Right lobe of liver (tissue), 6 donors: Measurements from ENCODE around the gene MTMR4. TPM values are rescaled to one million over a fixed set of nuclear protein-coding genes. Genes with fewer than 3 reads are reported as not detected.
"Not testable (repeated sequence)": the region's sequence is repeated elsewhere in the genome, so short reads cannot be mapped to it uniquely, and the experiment has no call there.

Experiments
- ATAC-seq, 4 donors: fragments of 200-7000 bp; cut with Tn5 transposase; one replicate each; pipeline ENCODE4 v1.9.1; 2020; ENCODE audit warnings: mild to moderate bottlenecking in 4 of 4, moderate library complexity in 4 of 4
- DNase-seq, 3 donors: peaks; one replicate each; pipeline ENCODE4 v3.0.0-alpha.2; 2020
- H3K27ac ChIP-seq, 3 donors: fragments of 200-600 bp; one replicate each; pipeline ENCODE4 v1.8.0; 2022
- H3K27me3 ChIP-seq, 2 donors: fragments of 200-600 bp; one replicate each; pipeline ENCODE4 v1.8.0; 2022
- H3K36me3 ChIP-seq, 4 donors: fragments of 200-600 bp; sonication (generic) in 1 of 4; one replicate each; pipeline versions ENCODE4 v1.5.1 to v1.8.0; 2017 to 2022; ENCODE audit warnings: control low read depth in 1 of 4
- H3K4me1 ChIP-seq, 4 donors: fragments of 200-600 bp; sonication (generic) in 1 of 4; one replicate each; pipeline versions ENCODE4 v1.5.1 to v1.8.0; 2017 to 2022; ENCODE audit warnings: control low read depth in 1 of 4
- H3K4me3 ChIP-seq, 3 donors: fragments of 200-600 bp; one replicate each; pipeline ENCODE4 v1.8.0; 2022
- H3K9me3 ChIP-seq, 4 donors: fragments of 200-600 bp; sonication (generic) in 1 of 4; one replicate each; pipeline versions ENCODE4 v1.5.1 to v1.8.0; 2017 to 2022; ENCODE audit warnings: control low read depth in 1 of 4
- POLR2A ChIP-seq: fragments of 450-650 bp; IDR thresholded peaks from one replicate; pipeline ENCODE4 v1.6.1; 2017; ENCODE audit warnings: antibody characterized with exemption, mild to moderate bottlenecking
- WGBS: methylation state at CpG from one replicate; pipeline ENCODE4 v1.1.6; 2018; ENCODE audit warnings: low coverage, low lambda C conversion rate; ENCODE audit not compliant: insufficient coverage; ENCODE audit errors: missing lambda C conversion rate; 5-methylcytosine and 5-hydroxymethylcytosine counted together
- intact Hi-C, 2 donors: fragments of 100-400 bp; cut with DNase I; formaldehyde crosslinking; loops; one replicate each; pipeline versions ENCODE4 v1.11.2 to v1.14.1; 2022
- total RNA-seq, 6 experiments: library from RNA; depleted of rRNA in 2 of 6; stranded (reverse); fragments of >200 nt in 2 of 6; fragmentation: NEBNext Ultra II Directional in 3 of 6; extraction: Animal tissue kit (Norgen Biotek cat#: 25700) in 3 of 6; gene quantifications; one replicate each; pipeline versions ENCODE4 v1.1.0 to v1.2.4, GENCODE V29; 2016 to 2023
- TF ChIP-seq, protein P1 (sequence below), 4 donors: fragments of 200-600 bp in 3 of 4; fragments of 450-650 bp in 1 of 4; IDR thresholded peaks; one replicate each; pipeline versions ENCODE4 v1.5.1 to v1.8.0; 2016 to 2022; ENCODE audit warnings: antibody characterized with exemption in 4 of 4, mild to moderate bottlenecking in 2 of 4
- donor health status: DM: no; HTN: yes; CAD: no.
- donor health status: DM: no; HTN: no; CAD: no.
- donor health status: DM: no; HTN: no; CAD: no.
- donor health status: DM: no; HTN: yes; CAD: no.
- donor health status: DM: no; HTN: yes; CAD: no.

The MTMR4 gene
- total RNA-seq, 6 experiments from 2014 or later, result 46.4 to 101 (median 59.7) TPM

DNA sequence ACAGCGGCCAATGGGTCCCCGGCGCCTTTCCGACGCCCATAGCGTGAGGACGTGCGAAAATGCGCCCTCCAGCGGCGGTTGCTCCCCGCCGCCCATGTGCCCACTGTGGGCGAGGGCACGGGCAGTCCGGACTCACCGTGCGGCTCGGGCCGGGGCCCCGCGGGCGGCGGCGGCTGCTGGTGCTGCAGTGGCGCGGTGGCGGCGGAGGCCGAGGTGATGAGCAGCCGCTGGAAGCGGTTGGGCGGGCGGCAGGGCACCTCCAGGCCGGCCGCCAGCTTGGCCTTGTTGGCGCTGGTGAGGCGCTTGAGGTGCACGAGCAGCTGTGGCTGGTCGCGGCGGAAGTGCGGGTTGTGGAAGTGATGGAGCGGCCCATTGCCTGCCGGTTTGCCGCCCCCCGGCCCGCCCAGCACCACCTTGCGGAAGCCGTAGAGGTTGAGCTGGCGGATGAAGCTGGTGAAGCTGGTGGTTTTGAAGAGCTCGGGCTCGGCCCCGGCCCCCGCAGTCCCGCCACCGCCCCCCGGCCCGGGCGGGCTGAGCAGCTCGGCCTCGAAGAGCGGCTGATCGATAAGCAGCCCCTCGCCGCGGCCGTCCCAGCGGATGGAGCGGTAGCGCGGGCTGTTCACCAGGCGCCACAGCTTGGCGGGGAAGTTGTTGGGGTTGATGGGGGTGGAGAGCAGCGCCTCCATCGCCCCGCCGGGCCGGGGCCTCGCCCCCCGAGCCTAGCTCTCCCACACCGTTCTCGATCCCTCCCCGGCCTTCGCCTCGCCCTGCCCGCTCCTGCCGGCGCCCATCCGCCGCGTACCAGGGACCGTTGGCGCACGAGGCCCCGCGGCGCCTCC is 26.6 kb downstream of the MTMR4 start, which contains the start of gene HSF5:
Gene HSF5 (minus strand): TSS at position 820 of the 839 bp plus-strand sequence. CDS start 134 bp downstream, at position 686.
- WGBS, result 60% methylated on average over 3 of the region's 98 CpGs
- Histone ChIP-seq H3K36me3 (peaks cover 15 to 48% (median 28%) of the 10 kb centered on the region in 4 donors), H3K4me1 (peaks cover 0 to 8% (median 0%) of the 10 kb centered on the region in 4 donors), H3K27me3 (no peaks in the 10 kb centered on the region), H3K4me3 (peak within 1 kb of the TSS in 1 of 3 donors; percentile 19), H3K9me3 (no peaks in the 10 kb centered on the region), H3K27ac (no peak within 1 kb of the TSS)
- ATAC-seq, result peak; percentile 20 to 50 (median 37)
- DNase-seq, result peak in 2 of 3 donors; percentile 38 to 62
- intact Hi-C loops, result no loop called here
- TF ChIP-seq POLR2A, result no peak
- TF ChIP-seq, protein P1, sequence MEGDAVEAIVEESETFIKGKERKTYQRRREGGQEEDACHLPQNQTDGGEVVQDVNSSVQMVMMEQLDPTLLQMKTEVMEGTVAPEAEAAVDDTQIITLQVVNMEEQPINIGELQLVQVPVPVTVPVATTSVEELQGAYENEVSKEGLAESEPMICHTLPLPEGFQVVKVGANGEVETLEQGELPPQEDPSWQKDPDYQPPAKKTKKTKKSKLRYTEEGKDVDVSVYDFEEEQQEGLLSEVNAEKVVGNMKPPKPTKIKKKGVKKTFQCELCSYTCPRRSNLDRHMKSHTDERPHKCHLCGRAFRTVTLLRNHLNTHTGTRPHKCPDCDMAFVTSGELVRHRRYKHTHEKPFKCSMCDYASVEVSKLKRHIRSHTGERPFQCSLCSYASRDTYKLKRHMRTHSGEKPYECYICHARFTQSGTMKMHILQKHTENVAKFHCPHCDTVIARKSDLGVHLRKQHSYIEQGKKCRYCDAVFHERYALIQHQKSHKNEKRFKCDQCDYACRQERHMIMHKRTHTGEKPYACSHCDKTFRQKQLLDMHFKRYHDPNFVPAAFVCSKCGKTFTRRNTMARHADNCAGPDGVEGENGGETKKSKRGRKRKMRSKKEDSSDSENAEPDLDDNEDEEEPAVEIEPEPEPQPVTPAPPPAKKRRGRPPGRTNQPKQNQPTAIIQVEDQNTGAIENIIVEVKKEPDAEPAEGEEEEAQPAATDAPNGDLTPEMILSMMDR (IDR thresholded peaks at IDR 0.05), result peak in 2 of 4 donors; percentile 7 to 15

DNA sequence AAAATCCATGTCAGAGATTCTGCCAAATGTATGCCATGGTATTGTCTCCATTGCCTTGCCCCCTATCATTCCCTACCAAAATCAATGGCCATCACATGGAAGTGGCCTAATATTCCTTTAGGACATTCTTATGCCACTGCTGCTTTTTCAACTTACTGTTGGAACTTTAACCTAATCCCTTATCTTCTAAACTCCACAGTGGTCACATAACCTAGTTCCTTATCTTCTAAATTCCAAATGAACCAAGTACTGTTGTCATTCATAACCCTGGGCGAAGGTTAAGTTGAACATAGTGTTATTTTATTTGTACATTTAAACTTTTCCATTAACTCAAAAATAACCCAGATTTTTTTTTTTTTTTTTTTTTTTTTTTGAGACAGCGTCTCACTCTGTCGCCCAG is 29.8 kb downstream of the MTMR4 start:
- no peaks in the 10 kb centered on the region for H3K9me3 ChIP-seq
- peaks cover 0 to 16% (median 7%) of the 10 kb centered on the region in 4 donors for H3K36me3 ChIP-seq
- peak; percentile 47 to 73 (median 62) for ATAC-seq
- no peak for DNase-seq
- TF ChIP-seq, protein P1 (IDR thresholded peaks at IDR 0.05), result no peak
- TF ChIP-seq POLR2A, result no peak
- peaks cover 0 to 8% (median 0%) of the 10 kb centered on the region in 4 donors for H3K4me1 ChIP-seq
- intact Hi-C loops, result no loop called here
- no peak overlapping the region for H3K4me3 ChIP-seq
- peak overlapping the region in 1 of 3 donors; percentile 26 for H3K27ac ChIP-seq
- WGBS, result 54% methylated on average over 3 of the region's 3 CpGs
- no peaks in the 10 kb centered on the region for H3K27me3 ChIP-seq

DNA sequence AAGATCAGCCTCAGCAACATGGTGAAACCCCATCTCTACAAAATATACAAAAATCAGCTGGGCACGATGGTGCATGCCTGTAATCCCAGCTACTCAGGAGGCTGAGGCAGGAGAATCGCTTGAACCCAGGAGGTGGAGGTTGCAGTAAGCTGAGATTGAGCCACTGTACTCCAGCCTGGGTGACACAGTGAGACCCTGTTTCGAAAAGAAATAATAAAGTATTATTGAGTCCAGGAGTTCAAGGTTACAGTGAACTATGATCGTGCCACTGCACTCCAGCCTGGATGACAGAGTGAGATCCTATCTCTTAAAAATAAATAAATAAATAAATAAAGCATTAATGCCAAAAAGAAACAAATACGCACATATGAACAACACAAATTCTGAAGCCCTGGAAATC is 32.6 kb downstream of the MTMR4 start:
- H3K36me3 ChIP-seq, DNase-seq, ATAC-seq, H3K27ac ChIP-seq, intact Hi-C loops, H3K4me1 ChIP-seq, H3K9me3 ChIP-seq, H3K4me3 ChIP-seq, H3K27me3 ChIP-seq: not testable (repeated sequence)
- 60% methylated on average over 5 of the region's 5 CpGs for WGBS

DNA sequence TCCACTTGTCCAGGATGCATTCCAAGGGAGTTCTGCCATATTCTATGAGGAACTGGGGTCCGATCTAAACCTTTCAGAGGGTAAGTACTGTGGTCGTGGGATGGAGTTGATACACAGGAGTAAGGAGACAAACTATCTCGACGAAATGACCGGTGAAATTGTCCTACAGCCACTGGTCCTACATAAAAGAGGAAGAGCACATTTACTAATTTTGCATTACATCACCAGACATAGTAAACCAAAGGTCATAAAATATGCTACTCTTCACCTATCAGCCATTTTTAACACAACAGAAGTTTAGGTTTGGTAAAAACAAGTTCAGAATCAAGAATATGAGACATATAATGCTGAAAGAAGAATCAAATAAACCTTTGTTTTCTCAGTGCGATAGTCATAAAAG is 34.3 kb downstream of the MTMR4 start:
- Histone ChIP-seq H3K4me1 (peaks cover 0 to 4% (median 0%) of the 10 kb centered on the region in 4 donors), H3K4me3 (no peak overlapping the region), H3K27me3 (no peaks in the 10 kb centered on the region), H3K9me3 (no peaks in the 10 kb centered on the region), H3K27ac (no peak overlapping the region), H3K36me3 (no peaks in the 10 kb centered on the region)
- no peak for ATAC-seq
- no peak for DNase-seq
- no peak for TF ChIP-seq POLR2A
- intact Hi-C loops, result no loop called here
- WGBS, result 63% methylated on average over 5 of the region's 6 CpGs

DNA sequence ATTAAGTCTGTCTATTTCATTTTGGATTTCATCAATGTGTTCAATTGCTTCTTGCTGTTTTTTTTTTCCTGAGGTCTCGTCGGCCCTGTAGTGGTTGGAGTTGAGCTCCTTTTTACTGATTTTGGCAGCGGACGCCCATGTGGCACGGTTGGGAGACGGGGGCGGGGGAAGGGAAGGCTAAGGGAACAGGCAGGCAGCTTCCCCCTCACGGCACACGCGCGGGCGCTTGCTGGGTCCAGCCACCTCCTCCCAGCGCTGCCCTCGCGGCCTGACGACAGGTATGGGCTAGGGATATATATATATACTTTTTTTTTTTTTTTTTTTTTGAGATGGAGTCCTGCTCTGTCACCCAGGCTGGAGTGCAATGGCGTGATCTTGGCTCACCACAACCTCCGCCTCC is 37.6 kb downstream of the MTMR4 start:
- Histone ChIP-seq H3K27me3 (no peaks in the 10 kb centered on the region), H3K4me1 (no peaks in the 10 kb centered on the region), H3K27ac (no peak overlapping the region), H3K4me3 (no peak overlapping the region), H3K9me3 (no peaks in the 10 kb centered on the region), H3K36me3 (no peaks in the 10 kb centered on the region)
- 78% methylated on average over 10 of the region's 18 CpGs for WGBS
- ATAC-seq, result no peak
- no peak for DNase-seq
- intact Hi-C loops, result no loop called here
- TF ChIP-seq, protein P1 (IDR thresholded peaks at IDR 0.05), result no peak
- TF ChIP-seq POLR2A, result no peak
